GM10266 (cell line): ENCODE measurements around the gene SLC6A19.

Source experiments
- DNase-seq: peaks from one replicate; pipeline ENCODE4 v3.0.0; 2012; ENCODE audit errors: extremely low spot score
- TF ChIP-seq, protein P1 (sequence below): IDR thresholded peaks from 2 replicates; pipeline ENCODE4 v1.5.1; 2012; ENCODE audit warnings: mild to moderate bottlenecking, low read depth; ENCODE audit not compliant: control insufficient read depth, insufficient read depth; ENCODE audit errors: missing control alignments

Gene SLC6A19

DNA sequence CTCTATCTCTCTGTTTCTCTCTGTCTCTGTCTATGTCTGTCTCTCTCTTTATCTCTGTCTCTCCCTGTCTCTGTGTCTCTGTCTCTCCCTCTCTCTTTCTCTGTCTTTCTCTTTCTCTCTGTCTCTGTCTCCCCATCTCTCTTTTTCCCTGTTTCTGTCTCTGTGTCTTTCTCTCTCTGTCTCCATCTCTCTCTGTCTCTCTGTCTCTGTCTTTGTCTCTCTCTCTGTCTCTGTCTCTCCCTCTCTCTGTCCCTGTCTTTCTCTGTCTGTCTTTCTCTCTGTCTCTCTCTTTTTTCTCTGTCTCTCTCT is 2.1 kb upstream of the SLC6A19 start:
- TF ChIP-seq, protein P1, sequence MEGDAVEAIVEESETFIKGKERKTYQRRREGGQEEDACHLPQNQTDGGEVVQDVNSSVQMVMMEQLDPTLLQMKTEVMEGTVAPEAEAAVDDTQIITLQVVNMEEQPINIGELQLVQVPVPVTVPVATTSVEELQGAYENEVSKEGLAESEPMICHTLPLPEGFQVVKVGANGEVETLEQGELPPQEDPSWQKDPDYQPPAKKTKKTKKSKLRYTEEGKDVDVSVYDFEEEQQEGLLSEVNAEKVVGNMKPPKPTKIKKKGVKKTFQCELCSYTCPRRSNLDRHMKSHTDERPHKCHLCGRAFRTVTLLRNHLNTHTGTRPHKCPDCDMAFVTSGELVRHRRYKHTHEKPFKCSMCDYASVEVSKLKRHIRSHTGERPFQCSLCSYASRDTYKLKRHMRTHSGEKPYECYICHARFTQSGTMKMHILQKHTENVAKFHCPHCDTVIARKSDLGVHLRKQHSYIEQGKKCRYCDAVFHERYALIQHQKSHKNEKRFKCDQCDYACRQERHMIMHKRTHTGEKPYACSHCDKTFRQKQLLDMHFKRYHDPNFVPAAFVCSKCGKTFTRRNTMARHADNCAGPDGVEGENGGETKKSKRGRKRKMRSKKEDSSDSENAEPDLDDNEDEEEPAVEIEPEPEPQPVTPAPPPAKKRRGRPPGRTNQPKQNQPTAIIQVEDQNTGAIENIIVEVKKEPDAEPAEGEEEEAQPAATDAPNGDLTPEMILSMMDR: no peak
- no peak for DNase-seq

DNA sequence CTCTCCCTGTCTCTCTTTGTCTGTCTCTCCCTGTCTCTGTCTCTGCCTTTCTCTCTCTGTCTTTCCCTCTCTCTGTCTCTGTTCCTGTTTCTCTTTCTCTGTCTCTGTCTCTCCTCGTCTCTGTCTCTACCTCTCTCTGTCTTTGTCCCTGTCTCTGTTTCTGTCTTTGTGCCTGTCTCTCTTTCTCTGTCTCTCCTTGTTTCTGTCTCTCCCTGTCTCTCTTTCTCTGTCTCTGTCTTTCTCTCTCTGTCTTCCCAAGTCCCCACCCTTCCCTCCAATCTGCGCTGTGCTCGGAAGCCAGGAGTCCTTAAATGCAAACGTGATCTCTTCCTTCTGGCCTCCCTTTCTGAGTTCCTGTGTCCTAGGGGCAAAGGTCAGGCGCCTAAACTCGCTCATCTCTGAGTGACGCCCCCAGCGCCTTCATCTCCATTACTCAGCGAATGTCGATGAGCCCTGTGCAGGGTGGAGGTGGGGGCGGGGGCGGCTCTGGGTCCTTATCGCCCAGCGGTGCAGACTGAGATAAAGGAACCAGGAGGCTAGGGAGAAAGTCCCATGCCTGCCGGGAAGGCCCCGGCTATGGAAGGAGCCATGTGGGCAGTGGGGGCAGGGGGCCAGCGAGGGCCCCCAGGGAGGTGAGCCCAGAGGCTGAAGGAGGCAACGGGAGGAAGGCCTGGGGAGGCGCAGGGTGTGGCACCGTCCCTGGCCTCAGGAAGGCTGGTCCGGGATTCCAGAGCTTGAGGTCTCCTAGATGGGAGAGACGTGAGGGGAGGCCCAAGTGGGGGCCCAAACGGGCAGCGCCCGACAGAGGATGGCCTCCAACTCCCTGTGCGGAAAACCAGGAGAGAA is 1.5 kb upstream of the SLC6A19 start:
- no peak for DNase-seq
- TF ChIP-seq, protein P1: no peak

DNA sequence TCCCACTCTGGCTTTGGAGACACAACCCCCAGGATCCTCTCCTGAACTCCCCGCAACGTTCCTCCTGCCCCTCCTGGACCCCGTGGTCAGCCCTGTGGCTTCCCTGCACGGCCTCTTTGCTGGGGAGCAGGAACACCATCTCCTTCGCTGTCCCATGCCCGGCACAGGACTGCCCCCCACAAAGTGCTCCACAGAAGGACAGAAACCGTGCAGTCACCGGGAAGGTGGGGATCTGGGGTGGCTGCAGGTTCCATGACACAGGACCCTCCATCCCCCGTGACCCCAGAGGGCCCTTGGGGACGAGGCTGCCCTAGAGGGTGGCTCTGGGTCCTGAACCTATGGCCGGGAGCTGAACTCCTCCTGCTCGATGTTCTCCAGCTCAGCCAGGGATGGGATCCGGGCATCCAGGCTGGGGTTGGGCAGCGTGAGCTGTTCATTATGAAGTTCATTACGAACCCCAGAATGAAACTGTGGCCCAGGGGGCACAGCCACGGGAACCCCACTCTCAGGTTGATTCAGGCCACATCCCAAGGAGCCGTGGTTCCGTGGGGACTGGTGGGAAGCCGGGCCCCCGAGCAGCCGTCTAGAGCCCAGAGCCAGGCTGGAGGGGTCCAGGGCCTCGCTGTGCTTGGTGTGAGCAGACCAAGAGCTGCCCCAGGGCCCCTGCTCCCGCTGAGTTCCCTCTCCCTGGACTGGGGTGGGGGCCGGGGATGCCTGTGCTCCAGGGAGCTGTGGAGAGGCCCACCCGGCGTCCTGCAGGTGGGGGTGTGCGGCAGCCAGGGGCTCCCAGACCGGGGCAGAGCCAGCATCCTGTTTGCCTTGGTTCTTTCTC is 684 bp upstream of the SLC6A19 start:
- DNase-seq: no peak
- TF ChIP-seq, protein P1: no peak

DNA sequence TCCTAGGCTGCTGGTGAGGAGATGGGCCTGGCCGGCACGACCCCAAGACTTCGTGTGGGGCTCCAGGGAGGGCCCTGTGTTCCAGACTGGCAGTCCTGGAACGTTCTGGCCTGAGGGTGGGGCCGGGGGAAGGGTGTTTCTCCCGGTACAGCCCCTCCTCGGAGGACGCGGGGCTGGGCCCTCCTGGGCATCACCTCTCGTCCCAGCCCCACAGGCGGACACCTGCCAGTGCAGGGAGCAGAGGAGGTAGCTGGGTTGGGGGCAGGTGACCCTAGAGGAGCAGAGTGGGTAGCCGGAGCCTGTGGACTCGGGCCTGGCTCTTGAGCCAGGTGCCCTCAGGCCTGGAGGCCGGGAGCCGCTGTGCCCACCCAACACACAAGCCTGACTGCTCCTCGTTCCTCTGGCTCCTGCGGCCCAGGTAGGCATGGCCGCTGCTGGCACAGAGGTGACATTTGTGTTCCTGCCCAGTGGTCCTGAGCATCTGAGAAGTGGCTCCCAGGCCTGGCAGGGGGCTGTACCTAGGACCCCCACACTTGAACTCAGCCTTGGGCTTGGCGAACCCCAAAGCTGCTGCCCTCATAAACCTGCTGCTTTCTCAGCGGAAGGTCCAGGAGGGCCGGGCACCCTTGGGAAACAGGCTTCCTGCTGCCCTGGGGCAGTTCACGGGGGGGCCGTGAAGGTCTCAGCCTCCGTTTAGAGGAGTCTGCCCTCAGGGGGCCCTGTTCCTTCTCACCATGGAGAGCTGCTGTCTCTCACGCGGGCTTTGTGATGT is 817 bp downstream of the SLC6A19 start:
- no peak for DNase-seq
- TF ChIP-seq, protein P1: no peak

DNA sequence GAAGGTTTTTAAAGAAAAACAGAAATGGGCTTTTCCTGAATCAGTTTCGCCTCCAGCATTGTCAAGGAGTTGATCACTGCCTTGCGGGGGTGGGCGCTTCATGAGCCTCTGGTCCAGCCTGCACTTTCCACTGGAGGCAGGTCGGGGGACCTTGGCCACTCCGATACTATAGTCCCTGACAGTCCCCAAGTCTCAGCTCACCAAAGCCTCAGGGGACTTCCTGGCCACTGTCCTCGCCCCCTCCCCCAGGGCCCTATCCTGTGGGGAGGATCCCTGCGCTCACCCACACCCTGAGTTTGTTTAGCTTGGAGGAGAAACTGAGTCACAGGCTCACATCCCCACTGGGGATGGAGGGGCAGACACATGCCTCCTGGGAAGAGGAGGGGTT is 1.4 kb downstream of the SLC6A19 start:
- DNase-seq: no peak
- TF ChIP-seq, protein P1: no peak

DNA sequence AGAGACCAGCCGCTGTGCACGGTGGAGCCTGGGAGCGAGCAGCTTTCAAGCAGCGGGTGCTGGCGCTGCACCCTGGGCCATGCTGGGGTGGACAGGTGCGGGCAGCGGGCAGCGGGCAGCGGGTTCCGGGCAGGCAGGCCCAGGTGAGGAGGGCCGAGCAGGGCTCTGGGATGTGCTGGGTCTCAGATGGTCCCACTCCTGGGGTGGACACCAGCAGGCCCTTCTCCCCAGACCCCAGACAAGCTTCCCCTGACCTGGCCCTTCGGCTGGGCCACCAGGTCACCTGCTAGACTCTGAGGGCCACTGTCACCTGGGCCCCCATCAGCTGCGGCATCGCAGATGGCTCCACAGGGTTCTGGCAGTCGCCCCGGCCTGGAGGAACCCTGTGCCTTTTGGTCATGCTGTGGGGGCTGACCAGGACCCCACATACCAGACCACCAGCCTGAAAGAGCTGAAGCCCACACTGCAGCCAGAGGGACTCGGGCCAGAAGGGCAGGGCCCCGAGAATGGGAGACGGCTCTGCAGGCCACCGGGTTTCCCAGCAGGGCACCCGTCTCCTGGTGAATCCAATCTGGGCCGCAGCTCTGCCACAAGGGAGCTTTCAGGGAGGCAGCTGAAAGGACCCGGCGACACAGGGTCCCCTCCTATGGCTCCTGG is 2.0 kb downstream of the SLC6A19 start:
- no peak for DNase-seq

More for the DNA sequence above, 2.0 kb downstream of the SLC6A19 start:
- TF ChIP-seq, protein P1: no peak
